ENCODE data around the gene L1CAM. TPM values are rescaled to one million over a fixed set of nuclear protein-coding genes. Genes with fewer than 3 reads are reported as not detected.

Gene L1CAM
- total RNA-seq, 1 experiment from 2014 or later, result 49.7 TPM

- in situ Hi-C loops (cut with HindIII; ENCODE audit: low pct_unique_long_range_greater_than_20kb, low sequenced_read_pairs), result no loop called here
- DNase-seq (ENCODE audit: low read depth), result no peak
Measured at GRCh38 chrX:153926552-153926857, 40.5 kb upstream of the L1CAM start.

GRCh38 chrX:153925739-153926551 lies 40.0 kb upstream of the L1CAM start, which contains the start of gene ARHGAP4:
Gene ARHGAP4, minus strand, starts transcription at chrX:153926264. Its CDS starts 62 bp downstream, at chrX:153926202.
- in situ Hi-C loops (cut with HindIII; ENCODE audit: low pct_unique_long_range_greater_than_20kb, low sequenced_read_pairs), result no loop called here
- DNase-seq (ENCODE audit: low read depth), result no peak

GRCh38 chrX:153925387-153925738 lies 39.4 kb upstream of the L1CAM start:
- in situ Hi-C loops (cut with HindIII; ENCODE audit: low pct_unique_long_range_greater_than_20kb, low sequenced_read_pairs), result no loop called here
- no peak for DNase-seq (ENCODE audit: low read depth)

- no peak for DNase-seq (ENCODE audit: low read depth)
Measured at GRCh38 chrX:153924149-153924861, 38.3 kb upstream of the L1CAM start.

GRCh38 chrX:153922932-153923857 lies 37.2 kb upstream of the L1CAM start:
- DNase-seq (ENCODE audit: low read depth), result no peak
- in situ Hi-C loops (cut with HindIII; ENCODE audit: low pct_unique_long_range_greater_than_20kb, low sequenced_read_pairs), result no loop called here

More at GRCh38 chrX:153924149-153924861, 38.3 kb upstream of the L1CAM start:
- in situ Hi-C loops (cut with HindIII; ENCODE audit: low pct_unique_long_range_greater_than_20kb, low sequenced_read_pairs), result no loop called here

GRCh38 chrX:153921511-153922446 lies 35.8 kb upstream of the L1CAM start:
- in situ Hi-C loops (cut with HindIII; ENCODE audit: low pct_unique_long_range_greater_than_20kb, low sequenced_read_pairs), result no loop called here
- no peak for DNase-seq (ENCODE audit: low read depth)

GRCh38 chrX:153921070-153921469 lies 35.1 kb upstream of the L1CAM start:
- no peak for DNase-seq (ENCODE audit: low read depth)
- in situ Hi-C loops (cut with HindIII; ENCODE audit: low pct_unique_long_range_greater_than_20kb, low sequenced_read_pairs), result no loop called here

GRCh38 chrX:153920546-153920945 lies 34.6 kb upstream of the L1CAM start:
- in situ Hi-C loops (cut with HindIII; ENCODE audit: low pct_unique_long_range_greater_than_20kb, low sequenced_read_pairs), result no loop called here
- DNase-seq (ENCODE audit: low read depth), result no peak

- in situ Hi-C loops (cut with HindIII; ENCODE audit: low pct_unique_long_range_greater_than_20kb, low sequenced_read_pairs), result no loop called here
- DNase-seq (ENCODE audit: low read depth), result no peak
Measured at GRCh38 chrX:153919281-153919680, 33.3 kb upstream of the L1CAM start.

GRCh38 chrX:153917869-153918268 lies 31.9 kb upstream of the L1CAM start:
- DNase-seq (ENCODE audit: low read depth), result no peak
- in situ Hi-C loops (cut with HindIII; ENCODE audit: low pct_unique_long_range_greater_than_20kb, low sequenced_read_pairs), result no loop called here

GRCh38 chrX:153913701-153914100 lies 27.7 kb upstream of the L1CAM start:
- in situ Hi-C loops (cut with HindIII; ENCODE audit: low pct_unique_long_range_greater_than_20kb, low sequenced_read_pairs), result no loop called here
- DNase-seq (ENCODE audit: low read depth), result no peak

GRCh38 chrX:153913211-153913610 lies 27.2 kb upstream of the L1CAM start:
- no peak for DNase-seq (ENCODE audit: low read depth)
- in situ Hi-C loops (cut with HindIII; ENCODE audit: low pct_unique_long_range_greater_than_20kb, low sequenced_read_pairs), result no loop called here

GRCh38 chrX:153911798-153912197 lies 25.8 kb upstream of the L1CAM start:
- DNase-seq (ENCODE audit: low read depth), result no peak

GRCh38 chrX:153910446-153910845 lies 24.5 kb upstream of the L1CAM start:
- no peak for DNase-seq (ENCODE audit: low read depth)
- in situ Hi-C loops (cut with HindIII; ENCODE audit: low pct_unique_long_range_greater_than_20kb, low sequenced_read_pairs), result no loop called here

More at GRCh38 chrX:153911798-153912197, 25.8 kb upstream of the L1CAM start:
- in situ Hi-C loops (cut with HindIII; ENCODE audit: low pct_unique_long_range_greater_than_20kb, low sequenced_read_pairs), result no loop called here

GRCh38 chrX:153909980-153910360 lies 24.0 kb upstream of the L1CAM start:
- in situ Hi-C loops (cut with HindIII; ENCODE audit: low pct_unique_long_range_greater_than_20kb, low sequenced_read_pairs), result no loop called here

GRCh38 chrX:153909024-153909979 lies 23.3 kb upstream of the L1CAM start:
- DNase-seq (ENCODE audit: low read depth), result peak; percentile 63
- in situ Hi-C loops (cut with HindIII; ENCODE audit: low pct_unique_long_range_greater_than_20kb, low sequenced_read_pairs), result no loop called here

More at GRCh38 chrX:153909980-153910360, 24.0 kb upstream of the L1CAM start:
- DNase-seq (ENCODE audit: low read depth), result no peak
